H9 (cell line): ENCODE measurements around the gene NTMT1. TPM values are rescaled to one million over a fixed set of nuclear protein-coding genes. Genes with fewer than 3 reads are reported as not detected.
A peak's percentile ranks its signal among the peaks of the same experiment; 100 is the strongest.

ENCODE experiments used
- DNase-seq: peaks from one replicate; pipeline ENCODE4 v3.0.0-alpha.2; 2017
- H2AFZ ChIP-seq: one replicate; pipeline ENCODE4 v1.6.1; 2013; ENCODE audit warnings: mild to moderate bottlenecking, low read length, control low read depth, moderate library complexity
- H2AK5ac ChIP-seq: 2 replicates; pipeline ENCODE4 v1.6.1; 2013; ENCODE audit warnings: low read length, control low read depth, mixed read lengths; ENCODE audit not compliant: insufficient read length
- H2BK120ac ChIP-seq: one replicate; pipeline ENCODE4 v1.6.1; 2013; ENCODE audit warnings: low read depth, mild to moderate bottlenecking, low read length, control low read depth, inconsistent platforms; ENCODE audit not compliant: poor library complexity, severe bottlenecking
- H2BK12ac ChIP-seq: 2 replicates; pipeline ENCODE4 v1.6.1; 2013; ENCODE audit warnings: low read length, control low read depth, mixed read lengths, low read depth; ENCODE audit not compliant: insufficient read length
- H2BK15ac ChIP-seq: 2 replicates; pipeline ENCODE4 v1.6.1; 2013; ENCODE audit warnings: low read depth, low read length, control low read depth
- H2BK20ac ChIP-seq: one replicate; pipeline ENCODE4 v1.6.1; 2013; ENCODE audit warnings: low read depth, mild to moderate bottlenecking, low read length, control low read depth, inconsistent platforms; ENCODE audit not compliant: poor library complexity, severe bottlenecking
- H2BK5ac ChIP-seq: 2 replicates; pipeline ENCODE4 v1.6.1; 2013; ENCODE audit warnings: low read length, control low read depth, mixed read lengths; ENCODE audit not compliant: insufficient read length
- H3K14ac ChIP-seq: 2 replicates; pipeline ENCODE4 v1.6.1; 2013; ENCODE audit warnings: low read length, control low read depth; ENCODE audit not compliant: insufficient read depth
- H3K18ac ChIP-seq: 2 replicates; pipeline ENCODE4 v1.6.1; 2013; ENCODE audit warnings: low read depth, mild to moderate bottlenecking, mixed read lengths, low read length, control low read depth; ENCODE audit not compliant: insufficient read length
- H3K23ac ChIP-seq: 2 replicates; pipeline ENCODE4 v1.6.1; 2013; ENCODE audit warnings: low read length, control low read depth, mixed read lengths, low read depth; ENCODE audit not compliant: insufficient read length
- H3K23me2 ChIP-seq: 2 replicates; pipeline ENCODE4 v1.6.1; 2013; ENCODE audit warnings: low read depth, mild to moderate bottlenecking, mixed read lengths, low read length, control low read depth; ENCODE audit not compliant: insufficient read length, poor library complexity, severe bottlenecking
- H3K27ac ChIP-seq: 2 replicates; pipeline ENCODE4 v1.5.1; 2013; ENCODE audit warnings: low read length, control low read depth, mixed read lengths, low read depth; ENCODE audit not compliant: insufficient read length
- H3K27me3 ChIP-seq: 2 replicates; pipeline ENCODE4 v1.6.1; 2013; ENCODE audit warnings: low read length, control low read depth, inconsistent platforms; ENCODE audit not compliant: insufficient read depth
- H3K4ac ChIP-seq: 2 replicates; pipeline ENCODE4 v1.6.1; 2013; ENCODE audit warnings: low read depth, mild to moderate bottlenecking, control low read depth, inconsistent platforms, low read length, moderate library complexity
- H3K4me1 ChIP-seq: 2 replicates; pipeline ENCODE4 v1.6.1; 2013; ENCODE audit warnings: low read length, control low read depth, inconsistent platforms; ENCODE audit not compliant: insufficient read depth
- H3K4me2 ChIP-seq: 2 replicates; pipeline ENCODE4 v1.6.1; 2013; ENCODE audit warnings: low read length, control low read depth, mixed read lengths; ENCODE audit not compliant: insufficient read length, insufficient read depth
- H3K56ac ChIP-seq: 2 replicates; pipeline ENCODE4 v1.6.1; 2013; ENCODE audit warnings: low read depth, mild to moderate bottlenecking, mixed read lengths, low read length, control low read depth; ENCODE audit not compliant: insufficient read length
- H3K79me1 ChIP-seq: 2 replicates; pipeline ENCODE4 v1.6.1; 2013; ENCODE audit warnings: low read depth, mild to moderate bottlenecking, moderate library complexity, low read length, control low read depth, inconsistent platforms; ENCODE audit not compliant: insufficient read depth, poor library complexity, severe bottlenecking
- H3K79me2 ChIP-seq: 2 replicates; pipeline ENCODE4 v1.6.1; 2013; ENCODE audit warnings: low read length, control low read depth, inconsistent platforms; ENCODE audit not compliant: insufficient read depth
- H3K9ac ChIP-seq: 2 replicates; pipeline ENCODE4 v1.6.1; 2013; ENCODE audit warnings: low read length, control low read depth, mixed read lengths; ENCODE audit not compliant: insufficient read length; ENCODE audit errors: extremely low read depth
- H3K9me3 ChIP-seq: one replicate; pipeline ENCODE4 v1.6.1; 2013; ENCODE audit warnings: low read depth, low read length, inconsistent platforms; ENCODE audit not compliant: control insufficient read depth
- H3T11ph ChIP-seq: one replicate; pipeline ENCODE4 v1.6.1; 2013; ENCODE audit warnings: mild to moderate bottlenecking, low read length, control low read depth, inconsistent platforms
- H4K20me1 ChIP-seq: one replicate; pipeline ENCODE4 v1.6.1; 2013; ENCODE audit not compliant: control insufficient read depth, insufficient read length, insufficient read depth
- H4K5ac ChIP-seq: 2 replicates; pipeline ENCODE4 v1.6.1; 2013; ENCODE audit warnings: low read depth, mild to moderate bottlenecking, mixed read lengths, low read length, control low read depth; ENCODE audit not compliant: insufficient read length
- H4K8ac ChIP-seq: replicated peaks from 2 replicates; pipeline ENCODE4 v1.6.1; 2013; ENCODE audit warnings: low read length, control low read depth, mixed read lengths, low read depth; ENCODE audit not compliant: insufficient read length
- H4K91ac ChIP-seq: 2 replicates; pipeline ENCODE4 v1.6.1; 2013; ENCODE audit warnings: low read depth, mild to moderate bottlenecking, moderate library complexity, mixed read lengths, low read length, control low read depth; ENCODE audit not compliant: insufficient read length
- H3K27ac Mint-ChIP-seq, 3 experiments: 2 replicates in 2 of 3; 3 replicates in 1 of 3; pipeline ENCODE4 v1.8.0; 2020 to 2021; ENCODE audit warnings: mixed read lengths in 3 of 3, mild to moderate bottlenecking in 1 of 3, moderate library complexity in 1 of 3
- H3K27me3 Mint-ChIP-seq: 2 replicates; pipeline ENCODE4 v1.8.0; 2021; ENCODE audit warnings: low read depth, mild to moderate bottlenecking, moderate library complexity, mixed read lengths
- H3K36me3 Mint-ChIP-seq, 3 experiments: 2 replicates in 2 of 3; 3 replicates in 1 of 3; pipeline ENCODE4 v1.8.0; 2020 to 2021; ENCODE audit warnings: low read depth in 3 of 3, mixed read lengths in 3 of 3; ENCODE audit not compliant: insufficient read depth in 1 of 3
- H3K4me1 Mint-ChIP-seq, 2 experiments: 2 replicates each; pipeline ENCODE4 v1.8.0; 2020; ENCODE audit warnings: mixed read lengths in 2 of 2
- H3K4me3 Mint-ChIP-seq, 2 experiments: 2 replicates in 1 of 2; 3 replicates in 1 of 2; pipeline ENCODE4 v1.8.0; 2020 to 2021; ENCODE audit warnings: mild to moderate bottlenecking in 2 of 2, mixed read lengths in 2 of 2, moderate library complexity in 1 of 2
- H3K9me3 Mint-ChIP-seq, 2 experiments: 2 replicates in 1 of 2; 3 replicates in 1 of 2; pipeline ENCODE4 v1.8.0; 2020; ENCODE audit warnings: mild to moderate bottlenecking in 2 of 2, mixed read lengths in 2 of 2, moderate library complexity in 1 of 2
- WGBS: extraction: QIAGEN DNeasy Blood & Tissue Kit; methylation state at CpG from one replicate; pipeline ENCODE4 v1.1.7; 2013; ENCODE audit warnings: missing lambda C conversion rate, low lambda C conversion rate, mixed read lengths; ENCODE audit not compliant: insufficient read length; ENCODE audit errors: extremely low coverage; 5-methylcytosine and 5-hydroxymethylcytosine counted together
- total RNA-seq: library from RNA; stranded (reverse); gene quantifications from 2 replicates; pipeline ENCODE4 v1.2.1, GENCODE V29; 2021
- TF ChIP-seq, protein P1 (sequence below): fragments of 200-600 bp; sonication (generic); conservative IDR thresholded peaks from 3 replicates; pipeline ENCODE4 v1.8.0; 2021; ENCODE audit warnings: antibody characterized with exemption, mild to moderate bottlenecking

The NTMT1 gene
- total RNA-seq, 1 experiment from 2014 or later = 57.9 TPM

DNA sequence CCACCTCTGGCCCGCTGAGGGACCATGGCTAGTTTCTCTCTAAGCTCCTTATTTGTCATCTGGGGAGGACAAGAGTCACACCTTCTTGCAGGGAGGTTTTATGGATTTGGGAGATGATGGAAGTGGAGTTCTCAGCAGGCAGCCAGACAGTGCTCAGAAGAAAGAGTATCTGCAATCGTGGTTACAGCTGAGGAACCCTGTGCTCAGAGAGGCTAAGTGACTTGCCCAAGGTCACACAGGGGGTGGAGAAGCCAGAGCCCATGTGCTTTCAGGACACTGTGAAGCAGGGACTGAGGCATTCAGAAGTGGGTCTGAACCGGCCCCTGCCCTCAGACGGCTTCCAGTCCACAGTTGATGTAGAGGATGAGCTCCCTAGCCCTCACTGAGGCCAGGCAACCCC lies 50.3 kb downstream of the NTMT1 start:
- H2BK5ac ChIP-seq = no peak overlapping the region
- H3K27me3 Mint-ChIP-seq = peaks cover 10% of the 10 kb centered on the region
- no peak overlapping the region for H4K5ac ChIP-seq
- H3K4me3 Mint-ChIP-seq = no peak overlapping the region
- H3K4me2 ChIP-seq = no peak overlapping the region
- H3K4ac ChIP-seq = no peak overlapping the region
- no peaks in the 10 kb centered on the region for H3K79me1 ChIP-seq
- H3K18ac ChIP-seq = peak overlapping the region; percentile 12
- no peak overlapping the region for H2BK20ac ChIP-seq
- no peaks in the 10 kb centered on the region for H3K27me3 ChIP-seq
- no peak overlapping the region for H3K27ac ChIP-seq
- no peak overlapping the region for H2AK5ac ChIP-seq
- no peak overlapping the region for H3K23ac ChIP-seq
- DNase-seq = no peak
- no peak overlapping the region for H3K14ac ChIP-seq
- H3K4me1 ChIP-seq = no peaks in the 10 kb centered on the region
- no peaks in the 10 kb centered on the region for H3K36me3 Mint-ChIP-seq
- no peak overlapping the region for H2BK12ac ChIP-seq
- H2BK120ac ChIP-seq = no peak overlapping the region
- TF ChIP-seq, protein P1, sequence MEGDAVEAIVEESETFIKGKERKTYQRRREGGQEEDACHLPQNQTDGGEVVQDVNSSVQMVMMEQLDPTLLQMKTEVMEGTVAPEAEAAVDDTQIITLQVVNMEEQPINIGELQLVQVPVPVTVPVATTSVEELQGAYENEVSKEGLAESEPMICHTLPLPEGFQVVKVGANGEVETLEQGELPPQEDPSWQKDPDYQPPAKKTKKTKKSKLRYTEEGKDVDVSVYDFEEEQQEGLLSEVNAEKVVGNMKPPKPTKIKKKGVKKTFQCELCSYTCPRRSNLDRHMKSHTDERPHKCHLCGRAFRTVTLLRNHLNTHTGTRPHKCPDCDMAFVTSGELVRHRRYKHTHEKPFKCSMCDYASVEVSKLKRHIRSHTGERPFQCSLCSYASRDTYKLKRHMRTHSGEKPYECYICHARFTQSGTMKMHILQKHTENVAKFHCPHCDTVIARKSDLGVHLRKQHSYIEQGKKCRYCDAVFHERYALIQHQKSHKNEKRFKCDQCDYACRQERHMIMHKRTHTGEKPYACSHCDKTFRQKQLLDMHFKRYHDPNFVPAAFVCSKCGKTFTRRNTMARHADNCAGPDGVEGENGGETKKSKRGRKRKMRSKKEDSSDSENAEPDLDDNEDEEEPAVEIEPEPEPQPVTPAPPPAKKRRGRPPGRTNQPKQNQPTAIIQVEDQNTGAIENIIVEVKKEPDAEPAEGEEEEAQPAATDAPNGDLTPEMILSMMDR = no peak
- no peak overlapping the region for H3K27ac Mint-ChIP-seq
- no peaks in the 10 kb centered on the region for H3K79me2 ChIP-seq
- no peaks in the 10 kb centered on the region for H3K23me2 ChIP-seq
- no peaks in the 10 kb centered on the region for H3K9me3 Mint-ChIP-seq
- peaks cover 7 to 20% of the 10 kb centered on the region in 2 experiments for H3K4me1 Mint-ChIP-seq
- no peak overlapping the region for H3T11ph ChIP-seq
- H2BK15ac ChIP-seq = no peak overlapping the region
- no peak overlapping the region for H3K9ac ChIP-seq
- H4K20me1 ChIP-seq = no peaks in the 10 kb centered on the region
- H2AFZ ChIP-seq = no peak overlapping the region
- H4K91ac ChIP-seq = no peak overlapping the region
- WGBS = no CpG with 5 or more reads among the region's 4 CpGs
- no peak overlapping the region for H3K56ac ChIP-seq
- no peaks in the 10 kb centered on the region for H3K9me3 ChIP-seq
- no peak overlapping the region for H4K8ac ChIP-seq
